Lower lobe of right lung (tissue), 2 donors: ENCODE measurements around the gene PCBP3. TPM values are rescaled to one million over a fixed set of nuclear protein-coding genes. Genes with fewer than 3 reads are reported as not detected.

Source experiments
- ATAC-seq, 2 donors: fragments of 200-7000 bp; cut with Tn5 transposase; one replicate each; pipeline ENCODE4 v1.9.1; 2020 to 2022; ENCODE audit warnings: mild to moderate bottlenecking in 2 of 2, moderate library complexity in 2 of 2
- DNase-seq: peaks from one replicate; pipeline ENCODE4 v3.0.0-alpha.2; 2020
- H3K27ac ChIP-seq: fragments of 200-600 bp; one replicate; pipeline ENCODE4 v1.8.0; 2022
- H3K27me3 ChIP-seq: fragments of 200-600 bp; one replicate; pipeline ENCODE4 v1.8.0; 2022; ENCODE audit warnings: low read depth
- H3K36me3 ChIP-seq: fragments of 200-600 bp; one replicate; pipeline ENCODE4 v1.8.0; 2022; ENCODE audit warnings: mild to moderate bottlenecking
- H3K4me1 ChIP-seq: fragments of 200-600 bp; one replicate; pipeline ENCODE4 v1.8.0; 2022
- H3K4me3 ChIP-seq: fragments of 200-600 bp; one replicate; pipeline ENCODE4 v1.8.0; 2022; ENCODE audit warnings: mild to moderate bottlenecking
- H3K9me3 ChIP-seq: fragments of 200-600 bp; one replicate; pipeline ENCODE4 v1.8.0; 2022
- intact Hi-C: fragments of 100-400 bp; cut with DNase I; formaldehyde crosslinking; loops from one replicate; pipeline ENCODE4 v1.11.0; 2022
- total RNA-seq: library from RNA; stranded (reverse); fragmentation: NEBNext Ultra II Directional; extraction: Animal tissue kit (Norgen Biotek cat#: 25700); gene quantifications from one replicate; pipeline ENCODE4 v1.2.1, GENCODE V29; 2021
- TF ChIP-seq, protein P1 (sequence below): fragments of 200-600 bp; IDR thresholded peaks from one replicate; pipeline ENCODE4 v1.8.0; 2022; ENCODE audit warnings: antibody characterized with exemption, mild to moderate bottlenecking
- donor health status: DM: no; HTN: yes; CAD: no; lungs with severe emphysema.

Gene PCBP3
- total RNA-seq, 1 donor from 2014 or later: 4.5 TPM

DNA sequence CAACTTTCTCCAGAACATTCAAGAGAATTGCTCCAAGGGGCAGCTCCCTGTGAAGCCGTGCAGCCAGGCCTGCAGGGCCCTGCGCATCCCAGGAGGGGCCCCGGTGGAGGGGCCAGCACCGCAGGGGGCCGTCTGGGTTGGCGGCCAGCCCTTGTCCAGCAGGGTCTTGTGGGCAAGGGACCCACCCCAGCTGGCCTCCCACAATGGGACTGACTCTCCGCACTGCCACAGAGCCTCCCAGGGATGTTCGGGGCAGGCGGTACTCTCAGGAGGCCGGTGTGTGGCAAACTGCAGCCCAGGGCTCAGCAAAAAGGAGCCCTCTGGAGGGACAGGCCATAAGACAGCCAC, 269.9 kb downstream of the PCBP3 start:
- no peaks in the 10 kb centered on the region for H3K36me3 ChIP-seq
- DNase-seq (no peak), ATAC-seq (no peak)
- no peak overlapping the region for H3K4me3 ChIP-seq
- no peak overlapping the region for H3K27ac ChIP-seq
- intact Hi-C loops: no loop called here
- no peaks in the 10 kb centered on the region for H3K9me3 ChIP-seq
- TF ChIP-seq, protein P1, sequence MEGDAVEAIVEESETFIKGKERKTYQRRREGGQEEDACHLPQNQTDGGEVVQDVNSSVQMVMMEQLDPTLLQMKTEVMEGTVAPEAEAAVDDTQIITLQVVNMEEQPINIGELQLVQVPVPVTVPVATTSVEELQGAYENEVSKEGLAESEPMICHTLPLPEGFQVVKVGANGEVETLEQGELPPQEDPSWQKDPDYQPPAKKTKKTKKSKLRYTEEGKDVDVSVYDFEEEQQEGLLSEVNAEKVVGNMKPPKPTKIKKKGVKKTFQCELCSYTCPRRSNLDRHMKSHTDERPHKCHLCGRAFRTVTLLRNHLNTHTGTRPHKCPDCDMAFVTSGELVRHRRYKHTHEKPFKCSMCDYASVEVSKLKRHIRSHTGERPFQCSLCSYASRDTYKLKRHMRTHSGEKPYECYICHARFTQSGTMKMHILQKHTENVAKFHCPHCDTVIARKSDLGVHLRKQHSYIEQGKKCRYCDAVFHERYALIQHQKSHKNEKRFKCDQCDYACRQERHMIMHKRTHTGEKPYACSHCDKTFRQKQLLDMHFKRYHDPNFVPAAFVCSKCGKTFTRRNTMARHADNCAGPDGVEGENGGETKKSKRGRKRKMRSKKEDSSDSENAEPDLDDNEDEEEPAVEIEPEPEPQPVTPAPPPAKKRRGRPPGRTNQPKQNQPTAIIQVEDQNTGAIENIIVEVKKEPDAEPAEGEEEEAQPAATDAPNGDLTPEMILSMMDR: no peak
- H3K27me3 ChIP-seq: no peaks in the 10 kb centered on the region
- H3K4me1 ChIP-seq: no peaks in the 10 kb centered on the region

DNA sequence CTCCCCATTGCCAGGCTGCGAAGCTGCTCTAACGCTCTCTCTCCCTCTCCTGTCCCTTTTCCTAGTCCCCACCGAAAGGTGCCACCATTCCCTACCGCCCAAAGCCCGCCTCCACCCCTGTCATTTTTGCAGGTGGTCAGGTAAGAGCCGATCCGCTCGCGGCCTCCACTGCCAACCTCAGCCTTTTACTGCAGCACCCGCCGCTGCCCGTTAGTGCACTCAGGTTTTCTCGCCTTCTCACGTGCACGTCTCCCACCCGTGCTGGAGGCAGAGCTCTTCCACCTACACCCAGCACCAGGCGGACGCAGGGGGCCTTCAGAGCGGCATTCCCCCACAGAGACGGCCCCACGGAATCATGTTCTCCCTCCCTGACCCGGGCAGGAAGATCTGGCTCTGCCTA, 270.4 kb downstream of the PCBP3 start:
- Histone ChIP-seq H3K4me3 (no peak overlapping the region), H3K36me3 (no peaks in the 10 kb centered on the region), H3K9me3 (no peaks in the 10 kb centered on the region), H3K27ac (no peak overlapping the region), H3K4me1 (no peaks in the 10 kb centered on the region), H3K27me3 (no peaks in the 10 kb centered on the region)
- ATAC-seq (no peak), DNase-seq (no peak)
- TF ChIP-seq, protein P1: no peak
- intact Hi-C loops: no loop called here

DNA sequence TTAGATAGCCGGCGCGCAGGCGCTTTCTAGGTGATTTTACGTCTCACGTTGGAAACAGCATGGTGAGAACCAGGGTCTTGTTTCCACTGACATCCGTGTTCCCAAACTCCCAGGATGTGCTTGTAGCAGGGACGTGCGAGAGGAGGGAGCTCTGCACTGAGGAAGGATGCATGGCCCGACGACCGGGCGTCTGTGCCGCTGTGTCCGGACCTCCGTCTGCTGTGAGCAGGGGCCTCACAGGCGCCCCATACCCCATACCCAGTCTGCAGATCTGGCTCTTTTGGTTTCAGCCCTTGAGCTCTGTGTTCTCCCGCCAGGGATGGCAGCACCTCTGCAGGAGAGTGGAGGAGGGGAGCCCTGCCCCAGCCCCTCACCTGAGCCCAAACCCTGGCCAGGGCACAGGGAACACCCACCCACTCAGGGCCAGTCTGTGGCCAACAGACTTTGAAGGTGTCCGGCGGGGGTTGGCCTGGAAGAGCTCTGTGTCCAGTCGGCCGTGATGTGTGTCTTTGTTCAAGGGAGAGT, 270.9 kb downstream of the PCBP3 start:
- TF ChIP-seq, protein P1: no peak
- H3K9me3 ChIP-seq: no peaks in the 10 kb centered on the region
- no peak overlapping the region for H3K4me3 ChIP-seq
- DNase-seq: no peak
- no peak for ATAC-seq
- H3K4me1 ChIP-seq: no peaks in the 10 kb centered on the region
- no peaks in the 10 kb centered on the region for H3K27me3 ChIP-seq
- H3K36me3 ChIP-seq: no peaks in the 10 kb centered on the region
- H3K27ac ChIP-seq: no peak overlapping the region
- intact Hi-C loops: no loop called here

DNA sequence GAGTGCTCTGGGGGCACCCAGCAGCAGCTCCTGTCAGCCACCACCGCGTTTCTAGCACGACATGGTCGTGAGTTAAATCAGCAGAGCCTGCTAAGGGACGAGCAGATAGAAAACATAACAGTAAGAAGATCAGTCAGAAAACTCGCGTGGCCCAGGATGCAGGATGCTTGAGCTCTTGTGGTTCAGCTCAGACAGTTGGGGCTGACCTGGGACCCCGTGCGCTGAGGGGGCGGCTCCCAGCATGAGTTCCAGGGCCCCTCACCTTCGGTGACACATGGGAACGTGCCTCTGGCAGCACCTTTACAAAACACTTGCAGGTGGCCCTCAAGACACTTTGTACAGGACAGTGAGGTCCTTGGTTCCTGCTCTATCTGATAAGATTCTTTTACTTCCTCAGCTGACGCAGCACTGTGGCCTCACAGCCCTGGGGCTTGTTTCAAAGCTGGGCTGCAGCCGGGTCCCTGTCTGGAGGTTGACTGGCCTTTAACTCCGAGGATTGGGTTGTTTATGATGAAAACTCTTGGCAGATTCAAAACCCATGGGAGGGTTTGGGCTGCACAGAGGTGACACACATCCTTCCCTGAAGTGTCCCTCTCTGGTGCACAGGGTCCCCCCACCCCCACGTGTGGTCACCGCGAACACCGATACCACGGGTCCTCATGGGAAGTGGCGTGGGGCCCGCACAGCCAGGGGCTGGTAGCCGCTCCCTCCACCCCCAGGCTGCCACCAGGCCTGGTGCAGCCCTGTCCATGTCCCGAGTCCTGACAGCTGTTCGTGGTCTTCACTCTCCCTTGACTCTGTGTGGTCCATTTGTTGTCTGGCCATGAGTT, 272.7 kb downstream of the PCBP3 start:
- Histone ChIP-seq H3K4me1 (no peaks in the 10 kb centered on the region), H3K27ac (no peak overlapping the region), H3K9me3 (no peaks in the 10 kb centered on the region), H3K4me3 (no peak overlapping the region), H3K27me3 (no peaks in the 10 kb centered on the region), H3K36me3 (no peaks in the 10 kb centered on the region)
- TF ChIP-seq, protein P1: no peak
- DNase-seq: no peak
- intact Hi-C loops: no loop called here
- no peak for ATAC-seq

DNA sequence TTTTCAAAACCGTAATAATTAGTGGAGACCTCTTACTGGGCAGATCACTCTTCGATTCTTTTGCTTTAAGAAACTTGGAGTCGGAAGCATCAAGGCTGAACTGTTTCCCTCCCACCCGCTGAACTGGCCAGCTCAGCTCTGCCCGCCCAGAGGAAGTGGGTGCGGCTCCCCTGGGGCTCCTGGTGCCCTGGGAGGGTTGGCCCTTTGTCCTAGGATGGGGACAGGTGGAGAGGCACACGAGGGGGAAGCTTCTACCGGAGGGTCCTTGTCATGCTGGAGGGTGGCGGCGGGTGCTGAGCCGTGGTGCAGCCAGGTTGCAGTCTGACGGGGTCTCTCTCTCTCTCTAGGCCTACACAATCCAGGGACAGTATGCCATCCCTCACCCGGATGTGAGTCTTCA, 273.7 kb downstream of the PCBP3 start:
- no peak overlapping the region for H3K27ac ChIP-seq
- no peak overlapping the region for H3K4me3 ChIP-seq
- H3K27me3 ChIP-seq: no peaks in the 10 kb centered on the region
- TF ChIP-seq, protein P1: no peak
- no peaks in the 10 kb centered on the region for H3K4me1 ChIP-seq
- no peak for ATAC-seq
- intact Hi-C loops: no loop called here
- no peak for DNase-seq
- no peaks in the 10 kb centered on the region for H3K36me3 ChIP-seq
- no peaks in the 10 kb centered on the region for H3K9me3 ChIP-seq
